Nephron (organoid): Measurements from ENCODE around the gene TRIM26.

Experiments used
- H3K27ac Mint-ChIP-seq, 3 experiments: 2 replicates each; pipeline ENCODE4 v1.8.0; 2020; ENCODE audit warnings: mixed read lengths in 3 of 3, mild to moderate bottlenecking in 2 of 3, moderate library complexity in 1 of 3
- H3K27me3 Mint-ChIP-seq: 2 replicates; pipeline ENCODE4 v1.8.0; 2021; ENCODE audit warnings: low read depth, mild to moderate bottlenecking, moderate library complexity, mixed read lengths
- H3K36me3 Mint-ChIP-seq: 2 replicates; pipeline ENCODE4 v1.8.0; 2020; ENCODE audit warnings: low read depth, mixed read lengths
- H3K4me1 Mint-ChIP-seq: 2 replicates; pipeline ENCODE4 v1.8.0; 2020; ENCODE audit warnings: mixed read lengths
- H3K4me3 Mint-ChIP-seq, 3 experiments: 2 replicates each; pipeline ENCODE4 v1.8.0; 2020; ENCODE audit warnings: mild to moderate bottlenecking in 3 of 3, mixed read lengths in 3 of 3, moderate library complexity in 2 of 3
- H3K9me3 Mint-ChIP-seq: 2 replicates; pipeline ENCODE4 v1.8.0; 2020; ENCODE audit warnings: mixed read lengths
- TF ChIP-seq, protein P1 (sequence below), 3 experiments: fragments of 200-600 bp; sonication (generic); IDR thresholded peaks; one replicate each; pipeline ENCODE4 v1.5.0; 2021; ENCODE audit warnings: antibody characterized with exemption in 3 of 3; ENCODE audit not compliant: unreplicated experiment in 3 of 3

TRIM26 gene

DNA sequence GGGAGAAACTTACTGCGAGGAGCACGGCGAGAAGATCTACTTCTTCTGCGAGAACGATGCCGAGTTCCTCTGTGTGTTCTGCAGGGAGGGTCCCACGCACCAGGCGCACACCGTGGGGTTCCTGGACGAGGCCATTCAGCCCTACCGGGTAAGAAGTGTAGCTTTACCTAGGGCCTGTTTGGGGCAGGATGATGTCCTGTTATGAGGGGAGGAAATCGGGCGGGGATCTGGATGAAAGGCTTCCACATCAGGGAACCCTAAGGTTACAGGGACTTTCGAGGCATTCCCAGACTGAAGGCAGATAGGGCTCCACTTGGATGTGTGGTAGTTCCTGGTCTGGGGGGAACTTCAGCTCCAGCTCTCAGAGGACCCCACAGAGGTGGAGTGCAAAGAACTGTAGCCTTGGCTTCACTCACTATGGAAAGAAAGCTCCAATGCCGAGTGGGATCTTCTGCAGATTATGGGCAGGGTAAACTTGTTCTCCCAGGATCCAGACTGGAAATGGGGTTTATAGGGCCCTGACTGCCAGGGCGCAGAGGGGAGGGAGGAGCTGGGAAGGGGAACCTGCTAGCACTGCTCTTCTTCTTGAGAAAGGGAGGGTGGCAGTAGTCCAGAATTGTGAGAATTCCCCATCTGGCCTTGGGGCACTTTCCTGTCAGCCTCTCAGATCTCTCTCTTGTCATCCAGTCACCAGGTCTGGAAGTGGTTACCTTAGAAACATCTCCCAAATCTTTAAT lies 49.1 kb downstream of the TRIM26 start:
- Mint-ChIP-seq H3K9me3 (no peaks in the 10 kb centered on the region), H3K4me1 (no peaks in the 10 kb centered on the region), H3K36me3 (no peaks in the 10 kb centered on the region), H3K4me3 (no peak overlapping the region), H3K27ac (no peak overlapping the region), H3K27me3 (peaks cover 52% of the 10 kb centered on the region)
- TF ChIP-seq, protein P1, sequence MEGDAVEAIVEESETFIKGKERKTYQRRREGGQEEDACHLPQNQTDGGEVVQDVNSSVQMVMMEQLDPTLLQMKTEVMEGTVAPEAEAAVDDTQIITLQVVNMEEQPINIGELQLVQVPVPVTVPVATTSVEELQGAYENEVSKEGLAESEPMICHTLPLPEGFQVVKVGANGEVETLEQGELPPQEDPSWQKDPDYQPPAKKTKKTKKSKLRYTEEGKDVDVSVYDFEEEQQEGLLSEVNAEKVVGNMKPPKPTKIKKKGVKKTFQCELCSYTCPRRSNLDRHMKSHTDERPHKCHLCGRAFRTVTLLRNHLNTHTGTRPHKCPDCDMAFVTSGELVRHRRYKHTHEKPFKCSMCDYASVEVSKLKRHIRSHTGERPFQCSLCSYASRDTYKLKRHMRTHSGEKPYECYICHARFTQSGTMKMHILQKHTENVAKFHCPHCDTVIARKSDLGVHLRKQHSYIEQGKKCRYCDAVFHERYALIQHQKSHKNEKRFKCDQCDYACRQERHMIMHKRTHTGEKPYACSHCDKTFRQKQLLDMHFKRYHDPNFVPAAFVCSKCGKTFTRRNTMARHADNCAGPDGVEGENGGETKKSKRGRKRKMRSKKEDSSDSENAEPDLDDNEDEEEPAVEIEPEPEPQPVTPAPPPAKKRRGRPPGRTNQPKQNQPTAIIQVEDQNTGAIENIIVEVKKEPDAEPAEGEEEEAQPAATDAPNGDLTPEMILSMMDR (IDR thresholded peaks at IDR 0.05; ENCODE audit: unreplicated experiment in 3 of 3), result no peak

DNA sequence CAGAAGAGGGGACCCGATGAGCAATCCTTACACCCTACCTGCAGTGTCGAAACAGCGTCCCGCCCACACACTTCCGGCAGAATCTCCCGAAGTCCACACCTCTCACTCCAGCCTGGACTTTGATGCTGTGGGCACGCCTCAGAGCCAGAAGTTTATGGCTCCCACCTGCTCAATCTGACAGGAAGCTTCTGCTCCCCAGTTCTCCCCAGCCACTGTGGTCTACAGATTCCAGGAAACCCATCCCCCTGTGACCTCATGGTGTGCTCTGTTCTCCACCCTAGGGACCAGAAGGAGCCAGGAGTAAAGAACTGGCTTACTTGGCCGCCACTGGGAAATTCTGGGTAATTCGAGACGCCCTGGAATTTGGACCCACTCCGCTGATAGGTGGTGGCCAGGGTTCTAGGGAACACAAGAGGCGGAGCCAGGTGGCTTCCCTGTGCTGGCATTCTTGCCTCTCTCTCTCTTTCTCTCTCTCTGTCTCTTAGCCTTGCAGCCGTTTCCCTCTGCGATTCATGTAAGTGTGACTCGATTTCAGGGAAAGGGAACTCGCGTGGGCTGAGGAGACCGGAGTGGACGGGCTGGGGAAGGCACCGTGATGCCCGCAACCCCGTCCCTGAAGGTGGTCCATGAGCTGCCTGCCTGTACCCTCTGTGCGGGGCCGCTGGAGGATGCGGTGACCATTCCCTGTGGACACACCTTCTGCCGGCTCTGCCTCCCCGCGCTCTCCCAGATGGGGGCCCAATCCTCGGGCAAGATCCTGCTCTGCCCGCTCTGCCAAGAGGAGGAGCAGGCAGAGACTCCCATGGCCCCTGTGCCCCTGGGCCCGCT lies 49.9 kb downstream of the TRIM26 start, which contains the start of gene TRIM15:
TRIM15 (plus strand) TSS at position 457 of the 828 bp plus-strand sequence; CDS start at position 596, 139 bp downstream.
- H3K36me3 Mint-ChIP-seq, result no peaks in the 10 kb centered on the region
- H3K9me3 Mint-ChIP-seq, result no peaks in the 10 kb centered on the region
- no peaks in the 10 kb centered on the region for H3K4me1 Mint-ChIP-seq
- TF ChIP-seq, protein P1 (IDR thresholded peaks at IDR 0.05; ENCODE audit: unreplicated experiment in 3 of 3), result no peak
- no peak within 1 kb of the TSS for H3K4me3 Mint-ChIP-seq
- H3K27me3 Mint-ChIP-seq, result peaks cover 48% of the 10 kb centered on the region
- no peak within 1 kb of the TSS for H3K27ac Mint-ChIP-seq

DNA sequence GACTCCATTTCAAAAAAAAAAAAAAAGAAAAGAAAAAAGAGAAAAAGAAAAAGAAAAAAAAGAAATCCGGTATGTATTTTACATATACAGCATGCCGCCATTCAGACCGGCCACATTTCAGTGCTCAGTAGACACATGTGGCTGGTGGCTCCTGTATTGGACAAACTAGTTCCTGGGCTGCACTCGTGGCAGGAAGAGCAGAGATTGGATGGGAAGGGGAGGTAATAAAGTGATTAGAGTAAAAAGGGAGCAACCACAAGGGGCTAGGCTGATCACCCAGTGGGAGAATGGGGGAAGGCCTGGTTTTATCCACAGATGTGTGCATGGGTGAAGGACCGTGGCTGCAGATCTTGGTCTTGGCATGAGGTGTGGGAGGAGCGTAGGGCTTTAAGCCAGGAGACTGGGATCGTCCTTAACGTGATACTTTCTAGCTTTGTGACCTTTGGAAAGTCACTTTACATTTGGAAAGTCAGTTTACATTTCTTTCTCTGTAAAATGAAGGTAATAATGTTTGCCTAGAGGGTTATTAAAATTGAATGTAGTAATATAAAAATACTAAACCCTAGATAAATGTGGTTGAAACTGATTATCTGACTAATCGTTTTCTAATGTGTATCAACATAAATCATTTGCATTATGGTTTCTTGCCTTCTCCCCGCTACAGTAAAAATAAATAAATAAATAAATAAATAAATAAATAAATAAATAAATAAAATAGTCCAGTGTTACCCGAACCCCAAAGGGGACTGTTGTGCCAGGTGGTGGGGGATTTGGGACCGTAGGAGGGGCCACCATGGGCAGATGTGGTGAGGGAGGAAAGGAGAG lies 50.7 kb downstream of the TRIM26 start:
- no peaks in the 10 kb centered on the region for H3K36me3 Mint-ChIP-seq
- H3K9me3 Mint-ChIP-seq, result no peaks in the 10 kb centered on the region
- H3K4me3 Mint-ChIP-seq, result no peak overlapping the region
- TF ChIP-seq, protein P1 (IDR thresholded peaks at IDR 0.05; ENCODE audit: unreplicated experiment in 3 of 3), result no peak
- no peak overlapping the region for H3K27ac Mint-ChIP-seq
- H3K4me1 Mint-ChIP-seq, result no peaks in the 10 kb centered on the region
- peaks cover 39% of the 10 kb centered on the region for H3K27me3 Mint-ChIP-seq

DNA sequence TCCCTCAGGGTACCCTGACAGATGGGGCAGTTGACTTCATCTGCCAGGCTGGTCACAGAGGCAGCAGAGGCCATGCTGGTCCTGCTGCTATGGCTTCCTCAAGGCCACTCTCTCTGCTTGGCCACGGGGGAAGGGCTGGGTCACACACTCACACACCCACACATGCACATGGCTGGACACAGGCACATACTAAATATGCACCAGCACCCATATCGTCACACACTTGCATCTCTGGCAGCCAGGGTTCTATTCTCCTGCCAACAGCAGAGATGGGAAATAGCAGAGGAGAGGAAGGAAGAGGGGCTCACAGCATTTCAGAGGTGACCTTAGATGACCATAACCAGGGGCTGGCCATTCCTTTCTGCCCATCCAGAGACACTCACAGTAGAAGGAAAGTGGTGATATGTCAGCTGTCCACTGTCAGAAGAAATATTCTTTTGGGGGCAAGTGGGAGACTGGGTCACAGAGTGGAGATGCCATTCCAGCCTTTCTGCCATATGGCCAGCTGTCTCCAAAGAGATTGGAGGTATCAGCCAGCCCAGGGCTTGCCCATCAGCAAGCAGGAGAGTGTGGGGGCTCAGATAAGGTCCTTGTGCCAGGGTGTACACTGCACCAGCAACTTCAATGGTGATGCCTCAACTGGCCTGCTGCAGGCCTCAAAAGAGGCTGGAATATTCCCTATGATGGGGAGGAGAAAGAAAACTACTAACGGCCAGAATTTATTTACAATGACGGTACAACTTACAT lies 52.2 kb downstream of the TRIM26 start, which contains the start of gene TRIM10:
TRIM10 (minus strand) TSS at position 427 of the 747 bp plus-strand sequence; CDS start at position 74, 353 bp downstream.
- TF ChIP-seq, protein P1 (IDR thresholded peaks at IDR 0.05; ENCODE audit: unreplicated experiment in 3 of 3), result no peak
- Mint-ChIP-seq H3K4me3 (no peak within 1 kb of the TSS), H3K27ac (no peak within 1 kb of the TSS), H3K36me3 (no peaks in the 10 kb centered on the region), H3K27me3 (peaks cover 31% of the 10 kb centered on the region), H3K4me1 (peaks cover 5% of the 10 kb centered on the region), H3K9me3 (no peaks in the 10 kb centered on the region)
